Activated CD8-positive, alpha-beta T cell treated with anti-CD3 and anti-CD28 coated beads, Interleukin-2, amount 10 ng/mL, durations not matched to agents 7 days and 5 days (primary cell): Measurements from ENCODE around the gene AKT3. TPM values are rescaled to one million over a fixed set of nuclear protein-coding genes. Genes with fewer than 3 reads are reported as not detected.

Source experiments
- ATAC-seq: fragments of 150-1000 bp; cut with Tn5 transposase; one replicate; pipeline ENCODE4 v1.10.0; 2021; ENCODE audit warnings: moderate library complexity
- CTCF ChIA-PET: fragments of 350-600 bp; sonication (Branson Sonifier 250); formaldehyde crosslinking; loops from one replicate; lab custom pipeline; 2021; ENCODE audit warnings: antibody characterized with exemption; lab: Charles Lee
- POLR2A ChIA-PET: fragments of 350-600 bp; sonication (Branson Sonifier 250); formaldehyde crosslinking; loops from one replicate; lab custom pipeline; 2021; ENCODE audit warnings: antibody characterized with exemption; lab: Charles Lee
- DNase-seq: peaks from one replicate; pipeline ENCODE4 v3.0.0-alpha.2; 2020
- H3K27ac Mint-ChIP-seq: one replicate; pipeline ENCODE4 v1.8.0; 2021; ENCODE audit warnings: mild to moderate bottlenecking, mixed read lengths
- H3K27me3 Mint-ChIP-seq: one replicate; pipeline ENCODE4 v1.8.0; 2021; ENCODE audit warnings: low read depth, mixed read lengths
- H3K36me3 Mint-ChIP-seq: one replicate; pipeline ENCODE4 v1.8.0; 2021; ENCODE audit warnings: low read depth, mixed read lengths
- H3K4me1 Mint-ChIP-seq: one replicate; pipeline ENCODE4 v1.8.0; 2021; ENCODE audit warnings: low read depth, mixed read lengths
- H3K4me3 Mint-ChIP-seq: one replicate; pipeline ENCODE4 v1.8.0; 2021; ENCODE audit warnings: mild to moderate bottlenecking, mixed read lengths
- H3K9me3 Mint-ChIP-seq: one replicate; pipeline ENCODE4 v1.8.0; 2022; ENCODE audit warnings: mixed read lengths; ENCODE audit not compliant: insufficient read depth
- total RNA-seq, 2 experiments: library from RNA; stranded (reverse); gene quantifications; one replicate each; pipeline ENCODE4 v1.2.3, GENCODE V29; 2021

Gene AKT3
- total RNA-seq, 2 experiments from 2014 or later: 23.9 to 25.2 TPM

DNA sequence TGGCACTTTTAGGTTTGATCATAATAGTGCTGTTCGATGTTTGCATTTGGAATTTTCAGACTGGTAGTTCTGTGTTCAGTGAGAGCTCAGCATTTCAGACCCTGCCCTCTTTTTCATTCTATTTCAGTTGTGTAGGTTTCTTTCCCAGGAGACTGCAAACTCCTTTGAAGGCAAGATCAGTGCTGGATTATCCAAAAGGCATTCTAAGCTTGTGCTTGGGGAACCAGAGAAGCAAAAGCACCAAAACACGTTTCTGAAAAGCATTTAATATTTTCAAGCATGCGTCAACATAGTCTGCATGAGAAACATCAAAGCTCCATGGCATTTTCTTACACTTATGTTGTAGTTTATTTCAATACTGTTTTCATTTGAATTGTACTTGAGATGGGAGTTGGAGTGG lies 302.2 kb downstream of the AKT3 start:
- Mint-ChIP-seq H3K9me3 (no peaks in the 10 kb centered on the region), H3K27me3 (no peaks in the 10 kb centered on the region), H3K4me1 (peaks cover 8% of the 10 kb centered on the region), H3K4me3 (no peak overlapping the region), H3K36me3 (peaks cover 18% of the 10 kb centered on the region), H3K27ac (no peak overlapping the region)
- CTCF ChIA-PET: no interaction called here
- DNase-seq (no peak), ATAC-seq (no peak)
- POLR2A ChIA-PET: no interaction called here

DNA sequence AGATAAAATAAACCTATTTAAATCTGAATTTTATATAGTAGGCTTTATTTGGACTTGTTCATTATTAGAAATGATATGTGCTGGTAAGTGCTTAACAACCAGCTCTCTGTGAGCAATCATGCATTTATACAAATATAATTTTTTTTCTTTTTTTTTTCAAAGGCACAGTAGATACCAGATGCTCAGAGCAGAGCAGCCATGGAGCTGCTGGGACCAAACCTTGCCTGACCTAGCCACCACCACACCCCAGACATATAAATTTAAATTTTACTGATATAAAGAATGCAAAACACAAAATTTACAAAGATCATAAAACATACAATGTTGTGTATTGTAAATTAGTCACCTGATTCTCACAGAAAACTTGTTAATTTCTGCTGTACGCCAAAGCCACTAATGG lies 303.6 kb downstream of the AKT3 start:
- ATAC-seq (no peak), DNase-seq (no peak)
- CTCF ChIA-PET: no interaction called here
- Mint-ChIP-seq H3K9me3 (no peaks in the 10 kb centered on the region), H3K4me1 (peaks cover 12% of the 10 kb centered on the region), H3K4me3 (no peak overlapping the region), H3K27me3 (no peaks in the 10 kb centered on the region), H3K27ac (no peak overlapping the region), H3K36me3 (peaks cover 16% of the 10 kb centered on the region)
- POLR2A ChIA-PET: no interaction called here

DNA sequence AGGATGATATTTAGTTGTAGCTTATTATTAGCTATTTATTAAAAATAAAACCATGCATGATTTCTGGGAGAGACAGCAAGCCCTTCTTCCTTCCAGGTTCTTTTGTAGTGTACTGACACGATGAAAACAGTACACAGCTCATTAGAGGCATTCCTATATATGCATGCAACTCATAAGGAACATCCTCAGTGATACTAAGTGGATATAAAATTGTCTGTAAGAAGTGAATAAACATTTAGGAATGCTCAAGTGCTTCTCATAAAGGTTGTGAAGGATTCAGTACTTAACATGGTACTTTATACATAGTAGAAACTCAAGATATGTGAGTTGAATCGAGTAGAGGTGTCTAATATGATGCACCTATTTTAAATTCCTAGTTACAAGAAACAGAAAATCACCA lies 306.5 kb downstream of the AKT3 start:
- Mint-ChIP-seq H3K36me3 (peaks cover 11% of the 10 kb centered on the region), H3K4me1 (peaks cover 4% of the 10 kb centered on the region), H3K27me3 (no peaks in the 10 kb centered on the region), H3K4me3 (no peak overlapping the region), H3K27ac (no peak overlapping the region), H3K9me3 (no peaks in the 10 kb centered on the region)
- ChIA-PET POLR2A (no interaction called here), CTCF (interaction anchor here (1.4 kb wide), 1 partner anchor 11 kb away, joined by 4 read pairs; no protein-coding TSS in a partner anchor)
- no peak for DNase-seq
- ATAC-seq: no peak

DNA sequence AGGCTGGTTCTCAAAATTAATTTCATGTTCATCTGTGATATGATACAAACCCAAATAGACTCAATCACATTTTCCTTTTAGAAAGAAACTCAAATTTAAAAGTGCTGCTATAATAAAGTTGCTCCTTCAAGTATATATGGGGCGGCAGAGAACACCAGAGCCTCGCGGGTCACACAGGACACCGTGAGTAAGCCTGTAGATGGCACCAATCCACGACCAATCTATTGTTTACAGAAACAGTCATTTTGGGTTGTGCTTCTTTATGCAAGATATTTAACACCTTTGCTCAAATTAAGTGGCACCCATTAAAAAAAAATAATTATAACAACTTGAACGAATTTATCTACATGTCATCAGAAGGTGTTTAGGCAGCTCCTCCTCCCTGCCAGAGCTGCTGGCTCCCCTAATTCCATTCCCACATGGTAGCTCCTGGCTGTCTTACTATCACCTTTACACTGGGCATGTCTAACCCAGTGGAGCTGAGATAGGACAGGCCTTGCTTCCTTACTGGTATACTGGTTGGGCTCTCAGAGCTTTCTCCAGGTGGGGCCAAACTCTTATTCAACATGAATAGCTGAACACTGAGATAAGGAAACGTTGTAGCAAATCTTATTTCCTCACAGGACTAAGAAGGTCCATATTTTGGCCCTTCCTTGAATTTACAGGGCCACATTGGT lies 307.2 kb downstream of the AKT3 start:
- Mint-ChIP-seq H3K27ac (no peak overlapping the region), H3K36me3 (peaks cover 11% of the 10 kb centered on the region), H3K27me3 (no peaks in the 10 kb centered on the region), H3K4me3 (no peak overlapping the region), H3K4me1 (peaks cover 4% of the 10 kb centered on the region), H3K9me3 (no peaks in the 10 kb centered on the region)
- ATAC-seq (no peak), DNase-seq (no peak)
- ChIA-PET CTCF (interaction anchor here (0.8 to 1.4 kb wide), 2 partner anchors 12 to 199 kb away, joined by 4 read pairs; no protein-coding TSS in a partner anchor), POLR2A (no interaction called here)

DNA sequence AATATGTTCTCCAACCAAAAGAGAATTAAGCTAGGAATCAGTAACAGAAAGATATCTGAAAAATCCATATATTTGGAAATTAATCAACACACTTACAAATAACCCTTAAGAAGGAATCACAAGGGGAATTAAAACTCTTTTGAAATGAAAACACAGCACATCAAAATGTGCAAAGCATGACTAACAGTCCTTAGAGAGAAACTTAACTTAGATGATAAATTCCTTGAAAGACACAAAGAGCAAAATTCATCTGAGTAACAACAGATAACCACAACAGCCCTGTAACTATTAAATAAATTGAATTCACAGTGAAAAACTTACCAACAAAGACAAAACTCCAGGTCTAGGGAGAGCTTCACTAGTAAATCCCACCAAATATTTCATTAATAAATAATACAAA lies 310.4 kb downstream of the AKT3 start:
- CTCF ChIA-PET: no interaction called here

DNA sequence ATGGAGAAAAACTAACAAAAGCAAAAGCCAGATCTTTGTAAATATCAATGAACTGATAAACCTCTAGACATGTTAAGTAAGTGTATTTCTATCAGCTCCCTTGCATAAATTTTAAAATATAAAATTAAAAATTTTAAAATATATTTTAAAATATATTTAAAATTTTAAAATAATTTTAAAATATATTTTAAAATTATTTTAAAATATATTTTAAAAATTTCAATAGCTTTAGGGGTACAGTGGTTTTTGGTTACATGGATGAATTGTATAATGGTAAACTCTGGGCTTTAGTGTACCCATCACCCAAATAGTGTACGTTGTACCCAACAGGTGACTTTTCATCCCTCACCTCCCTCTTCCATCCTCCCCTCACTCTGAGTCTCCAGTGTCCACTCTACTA lies 315.0 kb downstream of the AKT3 start:
- ChIA-PET POLR2A (no interaction called here), CTCF (interaction anchor here (1.6 kb wide), 1 partner anchor 27 kb away, joined by 4 read pairs; no protein-coding TSS in a partner anchor)
- H3K27me3 Mint-ChIP-seq: no peaks in the 10 kb centered on the region
- H3K9me3 Mint-ChIP-seq: no peaks in the 10 kb centered on the region
- H3K4me1 Mint-ChIP-seq: no peaks in the 10 kb centered on the region
- H3K4me3 Mint-ChIP-seq: no peak overlapping the region
- H3K36me3 Mint-ChIP-seq: no peaks in the 10 kb centered on the region
- DNase-seq (no peak), ATAC-seq (no peak)
- H3K27ac Mint-ChIP-seq: no peak overlapping the region

More for the DNA sequence above, 310.4 kb downstream of the AKT3 start:
- DNase-seq (no peak), ATAC-seq (no peak)
- peaks cover 7% of the 10 kb centered on the region for H3K36me3 Mint-ChIP-seq
- no peak overlapping the region for H3K27ac Mint-ChIP-seq
- H3K27me3 Mint-ChIP-seq: no peaks in the 10 kb centered on the region
- peaks cover 4% of the 10 kb centered on the region for H3K4me1 Mint-ChIP-seq
- H3K4me3 Mint-ChIP-seq: no peak overlapping the region
- H3K9me3 Mint-ChIP-seq: no peaks in the 10 kb centered on the region
- POLR2A ChIA-PET: no interaction called here

DNA sequence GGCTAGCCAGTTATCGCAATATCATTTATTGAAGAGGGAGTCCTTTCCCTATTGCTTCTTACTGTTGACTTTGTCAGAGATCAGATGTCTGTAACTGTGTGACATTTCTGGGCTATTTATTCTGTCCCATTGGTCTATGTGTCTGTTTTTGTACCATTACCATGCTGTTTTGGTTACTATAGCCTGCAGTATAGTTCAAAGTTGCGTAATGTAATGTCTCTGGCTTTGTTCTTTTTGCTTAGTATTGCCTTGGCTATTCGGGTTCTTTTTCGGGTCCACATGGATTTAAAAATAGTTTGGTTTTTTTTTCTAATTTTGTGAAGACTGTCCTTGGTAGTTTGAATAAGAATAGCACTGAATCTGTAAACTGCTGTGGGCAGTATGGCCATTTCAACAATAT lies 320.5 kb downstream of the AKT3 start:
- no peak for DNase-seq
- Mint-ChIP-seq H3K36me3 (peaks cover 1% of the 10 kb centered on the region), H3K4me1 (peaks cover 2% of the 10 kb centered on the region), H3K27ac (no peak overlapping the region), H3K4me3 (no peak overlapping the region), H3K9me3 (no peaks in the 10 kb centered on the region), H3K27me3 (no peaks in the 10 kb centered on the region)
- ATAC-seq: no peak
- POLR2A ChIA-PET: no interaction called here
- CTCF ChIA-PET: no interaction called here

DNA sequence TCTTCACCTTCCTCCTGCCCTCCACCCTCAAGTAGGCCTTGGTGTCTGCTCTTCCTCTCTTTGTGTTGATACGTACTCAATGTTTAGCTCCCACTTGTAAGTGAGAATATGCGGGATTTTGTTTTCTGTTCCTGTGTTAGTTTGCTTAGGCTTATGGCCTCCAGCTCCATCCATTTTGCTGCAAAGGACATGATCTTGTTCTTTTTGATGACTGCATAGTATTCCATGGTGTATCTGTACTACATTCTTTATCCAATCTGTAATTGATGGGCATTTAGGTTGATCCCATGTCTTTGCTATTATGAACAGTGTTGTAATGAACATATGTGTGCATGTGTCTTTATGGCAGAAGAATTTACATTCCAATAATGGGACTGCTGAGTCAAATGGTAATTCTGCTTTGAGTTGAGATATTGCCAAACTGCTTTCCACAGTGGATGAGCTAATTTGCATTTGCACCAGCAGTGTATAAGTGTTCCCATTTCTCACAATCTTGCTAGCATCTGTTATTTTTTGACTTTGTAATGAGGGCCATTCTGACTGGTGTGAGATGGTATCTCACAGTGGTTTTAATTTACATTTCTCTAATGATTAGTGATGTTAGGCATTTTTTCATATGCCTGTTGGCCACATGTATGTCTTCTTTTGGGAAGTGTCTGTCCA lies 321.5 kb downstream of the AKT3 start:
- peaks cover 2% of the 10 kb centered on the region for H3K4me1 Mint-ChIP-seq
- ATAC-seq (no peak), DNase-seq (no peak)
- peaks cover 1% of the 10 kb centered on the region for H3K36me3 Mint-ChIP-seq
- H3K27ac Mint-ChIP-seq: no peak overlapping the region
- no peaks in the 10 kb centered on the region for H3K27me3 Mint-ChIP-seq
- ChIA-PET POLR2A (no interaction called here), CTCF (no interaction called here)
- H3K4me3 Mint-ChIP-seq: no peak overlapping the region
- H3K9me3 Mint-ChIP-seq: no peaks in the 10 kb centered on the region

DNA sequence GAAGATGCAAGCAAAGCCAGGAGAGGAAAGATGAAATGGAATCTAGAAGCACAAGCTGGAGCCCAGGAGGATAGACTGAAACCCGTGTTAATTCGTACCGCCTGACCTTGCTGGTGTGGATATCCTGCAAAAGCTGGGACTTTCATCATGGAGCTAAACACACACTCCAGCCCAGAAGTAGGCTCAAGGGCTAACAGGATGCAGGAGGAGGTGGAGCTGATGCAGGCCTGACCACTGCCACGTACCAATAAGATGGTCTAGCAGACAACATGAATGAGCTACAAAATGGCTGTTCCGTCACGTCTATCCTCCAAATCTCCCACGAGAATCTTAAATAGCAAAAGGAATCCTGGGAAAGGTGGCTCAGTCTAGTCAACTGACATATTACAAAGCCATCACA lies 323.9 kb downstream of the AKT3 start:
- POLR2A ChIA-PET: no interaction called here

DNA sequence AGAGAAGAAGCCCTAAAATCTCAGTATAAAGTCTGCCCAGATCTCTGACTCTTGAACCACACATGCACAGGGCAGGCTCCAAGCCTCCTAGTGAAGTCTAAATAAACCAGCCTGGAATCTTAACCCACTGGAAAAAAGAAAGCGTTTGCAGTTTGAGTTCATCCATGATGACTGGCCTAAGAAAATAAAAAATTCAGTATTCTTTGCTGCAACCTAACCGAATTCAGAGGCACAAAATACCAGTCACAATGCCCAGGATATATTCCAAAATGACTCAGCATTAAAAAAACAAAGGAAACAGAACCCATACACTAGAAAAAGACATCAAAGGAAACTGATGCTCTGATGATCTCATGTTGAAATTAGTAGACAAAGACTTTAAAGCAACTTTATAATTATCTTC lies 325.0 kb downstream of the AKT3 start:
- POLR2A ChIA-PET: no interaction called here
- no peaks in the 10 kb centered on the region for H3K9me3 Mint-ChIP-seq
- H3K4me3 Mint-ChIP-seq: no peak overlapping the region
- ATAC-seq (no peak), DNase-seq (no peak)
- CTCF ChIA-PET: no interaction called here
- H3K27me3 Mint-ChIP-seq: no peaks in the 10 kb centered on the region
- peaks cover 6% of the 10 kb centered on the region for H3K36me3 Mint-ChIP-seq
- no peak overlapping the region for H3K27ac Mint-ChIP-seq
- H3K4me1 Mint-ChIP-seq: peaks cover 6% of the 10 kb centered on the region

More for the DNA sequence above, 323.9 kb downstream of the AKT3 start:
- H3K27ac Mint-ChIP-seq: no peak overlapping the region
- peaks cover 1% of the 10 kb centered on the region for H3K36me3 Mint-ChIP-seq
- ATAC-seq (no peak), DNase-seq (no peak)
- CTCF ChIA-PET: no interaction called here
- H3K27me3 Mint-ChIP-seq: no peaks in the 10 kb centered on the region
- peaks cover 6% of the 10 kb centered on the region for H3K4me1 Mint-ChIP-seq
- no peak overlapping the region for H3K4me3 Mint-ChIP-seq
- no peaks in the 10 kb centered on the region for H3K9me3 Mint-ChIP-seq

DNA sequence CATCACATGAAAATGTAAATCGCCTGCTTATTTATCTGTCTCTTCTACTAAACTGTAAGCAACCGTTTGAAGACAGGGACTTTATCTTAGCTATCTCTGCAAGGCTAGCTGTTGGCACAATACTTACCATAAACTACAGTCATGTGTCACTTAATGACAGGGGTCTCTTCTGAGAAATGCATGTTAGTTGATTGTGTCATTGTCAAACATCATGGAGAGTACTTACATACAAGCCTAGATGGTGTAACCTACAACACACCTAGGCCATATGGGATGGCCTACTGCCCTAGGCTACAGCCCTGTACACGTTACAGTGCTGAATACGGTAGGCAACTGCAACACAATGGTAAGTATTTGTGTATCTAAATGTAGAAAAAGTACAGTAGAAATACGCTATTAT lies 326.3 kb downstream of the AKT3 start:
- ATAC-seq: no peak
- peaks cover 6% of the 10 kb centered on the region for H3K4me1 Mint-ChIP-seq
- peaks cover 7% of the 10 kb centered on the region for H3K36me3 Mint-ChIP-seq
- no peaks in the 10 kb centered on the region for H3K27me3 Mint-ChIP-seq
- no peak overlapping the region for H3K27ac Mint-ChIP-seq
- ChIA-PET CTCF (no interaction called here), POLR2A (no interaction called here)
- no peak overlapping the region for H3K4me3 Mint-ChIP-seq
- DNase-seq: no peak
- H3K9me3 Mint-ChIP-seq: no peaks in the 10 kb centered on the region

DNA sequence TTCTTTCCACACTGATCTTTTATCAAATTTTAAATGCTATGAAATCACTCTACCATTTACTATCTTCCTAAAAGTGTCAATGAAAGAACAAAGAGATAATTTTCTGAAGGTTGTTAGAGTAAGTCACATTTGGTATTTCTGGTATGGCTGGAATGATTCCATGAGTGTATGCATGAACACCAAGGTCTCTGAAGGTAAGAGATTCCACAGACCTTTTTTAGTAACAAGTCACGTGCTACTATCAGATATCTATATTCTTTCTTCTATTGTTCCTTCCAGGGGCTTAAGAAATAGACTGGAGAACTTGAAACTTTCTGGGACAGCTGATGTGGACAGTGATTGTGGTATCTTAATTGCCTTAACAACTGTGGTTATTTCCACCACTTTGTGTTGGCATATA lies 329.2 kb downstream of the AKT3 start:
- Mint-ChIP-seq H3K4me1 (peaks cover 6% of the 10 kb centered on the region), H3K27ac (no peak overlapping the region), H3K9me3 (no peaks in the 10 kb centered on the region), H3K4me3 (no peak overlapping the region), H3K36me3 (peaks cover 10% of the 10 kb centered on the region), H3K27me3 (no peaks in the 10 kb centered on the region)
- CTCF ChIA-PET: no interaction called here
- DNase-seq: no peak
- POLR2A ChIA-PET: no interaction called here
- no peak for ATAC-seq
